Gastrocnemius medialis (tissue), 4 donors: ENCODE measurements around the gene BNIP1.

Experiments
- CTCF ChIP-seq, 5 experiments: fragments of 450-650 bp in 3 of 5; fragments of 200-600 bp in 2 of 5; sonication (generic) in 2 of 5; IDR thresholded peaks in 4 of 5; conservative IDR thresholded peaks in 1 of 5; 1 replicate in 4 of 5; 2 replicates in 1 of 5; pipeline ENCODE4 v1.5.1; 2016 to 2019; ENCODE audit warnings: antibody characterized with exemption in 5 of 5, mild to moderate bottlenecking in 3 of 5, moderate library complexity in 3 of 5
- POLR2A ChIP-seq, 2 donors: fragments of 450-650 bp; IDR thresholded peaks; one replicate each; pipeline ENCODE4 v1.6.1; 2017; ENCODE audit warnings: antibody characterized with exemption in 2 of 2, mild to moderate bottlenecking in 2 of 2, moderate library complexity in 2 of 2

- no peak for TF ChIP-seq CTCF (IDR thresholded peaks at IDR 0.05 in 4 of 5, conservative IDR thresholded peaks at IDR 0.05 in 1 of 5)
- TF ChIP-seq POLR2A (IDR thresholded peaks at IDR 0.05) = no peak
Measured at GRCh38 chr5:173197375-173197891, 53.1 kb downstream of the BNIP1 start.
